ENCODE results near the gene BAHCC1.

GRCh38 chr17:81390029-81390872 lies 5.0 kb upstream of the BAHCC1 start:
- TF ChIP-seq ZFP3 (CRISPR knock-in tag; IDR thresholded peaks at IDR 0.05), result no peak
- no peak for TF ChIP-seq RARB (CRISPR knock-in tag; IDR thresholded peaks at IDR 0.05)

Data from SK-N-SH treated with all-trans-retinoic acid at 6 μM for 48 hours (cell line).